LHCN-M2 (cell line): ENCODE measurements around the gene ST3GAL3. TPM values are rescaled to one million over a fixed set of nuclear protein-coding genes. Genes with fewer than 3 reads are reported as not detected.
"Not testable (repeated sequence)": the region's sequence is repeated elsewhere in the genome, so short reads cannot be mapped to it uniquely, and the experiment has no call there.

Experiments used
- DNase-seq: peaks from one replicate; pipeline ENCODE4 v3.0.0-alpha.2; 2012; ENCODE audit warnings: low read depth
- total RNA-seq: library from RNA; depleted of rRNA; stranded (reverse); fragments of >200 nt; gene quantifications from 2 replicates; pipeline ENCODE4 v1.2.3, GENCODE V29; 2014

The ST3GAL3 gene
- total RNA-seq, 1 experiment from 2014 or later = 25.8 TPM

- DNase-seq = no peak
These were observed 111.4 kb downstream of the ST3GAL3 start for GRCh38 chr1:43818691-43819090.

- DNase-seq = no peak
These were observed 112.0 kb downstream of the ST3GAL3 start for GRCh38 chr1:43819357-43819756.

GRCh38 chr1:43821471-43821870, 114.1 kb downstream of the ST3GAL3 start:
- no peak for DNase-seq

GRCh38 chr1:43822040-43822690, 114.8 kb downstream of the ST3GAL3 start:
- DNase-seq = peak; percentile 93

- DNase-seq = no peak
These were observed 117.5 kb downstream of the ST3GAL3 start for GRCh38 chr1:43824795-43825194.

- DNase-seq = no peak
These were observed 121.2 kb downstream of the ST3GAL3 start for GRCh38 chr1:43828574-43828973.

GRCh38 chr1:43830802-43831201, 123.5 kb downstream of the ST3GAL3 start:
- no peak for DNase-seq

- DNase-seq = no peak
These were observed 124.5 kb downstream of the ST3GAL3 start for GRCh38 chr1:43831851-43832250.

GRCh38 chr1:43832255-43832654, 124.9 kb downstream of the ST3GAL3 start:
- DNase-seq = no peak

GRCh38 chr1:43832998-43833397, 125.7 kb downstream of the ST3GAL3 start:
- DNase-seq = no peak

- DNase-seq = not testable (repeated sequence)
These were observed 126.6 kb downstream of the ST3GAL3 start for GRCh38 chr1:43833902-43834279.

- DNase-seq = peak; percentile 89
These were observed 127.1 kb downstream of the ST3GAL3 start for GRCh38 chr1:43834280-43835081.

- DNase-seq = peak; percentile 98
These were observed 128.0 kb downstream of the ST3GAL3 start for GRCh38 chr1:43835082-43836021.

- peak; percentile 74 for DNase-seq
These were observed 129.1 kb downstream of the ST3GAL3 start for GRCh38 chr1:43836267-43836951.

GRCh38 chr1:43839056-43839455, 131.7 kb downstream of the ST3GAL3 start:
- no peak for DNase-seq

GRCh38 chr1:43841321-43842174, 134.2 kb downstream of the ST3GAL3 start:
- DNase-seq = no peak

GRCh38 chr1:43842175-43842498, 134.8 kb downstream of the ST3GAL3 start:
- DNase-seq = no peak

GRCh38 chr1:43843684-43844083, 136.3 kb downstream of the ST3GAL3 start:
- no peak for DNase-seq

- peak; percentile 76 for DNase-seq
These were observed 136.8 kb downstream of the ST3GAL3 start for GRCh38 chr1:43844114-43844513.

- DNase-seq = no peak
These were observed 140.0 kb downstream of the ST3GAL3 start for GRCh38 chr1:43847290-43847689.

GRCh38 chr1:43847882-43848281, 140.5 kb downstream of the ST3GAL3 start:
- DNase-seq = no peak
